ENCODE data around the gene NELL2. TPM values are rescaled to one million over a fixed set of nuclear protein-coding genes. Genes with fewer than 3 reads are reported as not detected.

The NELL2 gene
- total and polyA plus RNA-seq, 11 donors, result 0.04 to 1.8 (median 0.77) TPM; not detected in 3

- H3K27me3 ChIP-seq, result no peaks in the 10 kb centered on the region
- DNase-seq, result no peak
- no peaks in the 10 kb centered on the region for H3K4me1 ChIP-seq
- intact Hi-C loops (cut with DNase I), result no loop called here
- no peak overlapping the region for H3K27ac ChIP-seq
- TF ChIP-seq POLR2A (IDR thresholded peaks at IDR 0.05), result no peak
- no peak for TF ChIP-seq CTCF (IDR thresholded peaks at IDR 0.05)
- H3K9me3 ChIP-seq, result no peaks in the 10 kb centered on the region
- H3K4me3 ChIP-seq, result no peak overlapping the region
- H3K36me3 ChIP-seq, result no peaks in the 10 kb centered on the region
- no peak for ATAC-seq
Measured at GRCh38 chr12:44555454-44555853, 320.7 kb downstream of the NELL2 start.

- no peak for ATAC-seq
- Histone ChIP-seq H3K27me3 (no peaks in the 10 kb centered on the region), H3K36me3 (no peaks in the 10 kb centered on the region), H3K4me1 (no peaks in the 10 kb centered on the region), H3K4me3 (no peak overlapping the region), H3K9me3 (no peaks in the 10 kb centered on the region), H3K27ac (no peak overlapping the region)
- intact Hi-C loops (cut with DNase I), result no loop called here
- TF ChIP-seq CTCF (IDR thresholded peaks at IDR 0.05) (no peak), POLR2A (IDR thresholded peaks at IDR 0.05) (no peak)
- WGBS, 4 donors, result 64 to 80% (median 71%) methylated on average over 2 of the region's 2 CpGs
- no peak for DNase-seq
Measured at GRCh38 chr12:44551631-44552030, 324.5 kb downstream of the NELL2 start.

- no peaks in the 10 kb centered on the region for H3K4me1 ChIP-seq
- no peaks in the 10 kb centered on the region for H3K36me3 ChIP-seq
- intact Hi-C loops (cut with DNase I), result no loop called here
- no peak overlapping the region for H3K4me3 ChIP-seq
- no peaks in the 10 kb centered on the region for H3K27me3 ChIP-seq
- DNase-seq (no peak), ATAC-seq (no peak)
- TF ChIP-seq POLR2A (IDR thresholded peaks at IDR 0.05) (no peak), CTCF (IDR thresholded peaks at IDR 0.05) (no peak)
- WGBS, 4 donors, result 89 to 94% (median 91%) methylated on average over 5 of the region's 5 CpGs
- H3K9me3 ChIP-seq, result no peaks in the 10 kb centered on the region
- H3K27ac ChIP-seq, result no peak overlapping the region
Measured at GRCh38 chr12:44550377-44550776, 325.7 kb downstream of the NELL2 start.

DNA sequence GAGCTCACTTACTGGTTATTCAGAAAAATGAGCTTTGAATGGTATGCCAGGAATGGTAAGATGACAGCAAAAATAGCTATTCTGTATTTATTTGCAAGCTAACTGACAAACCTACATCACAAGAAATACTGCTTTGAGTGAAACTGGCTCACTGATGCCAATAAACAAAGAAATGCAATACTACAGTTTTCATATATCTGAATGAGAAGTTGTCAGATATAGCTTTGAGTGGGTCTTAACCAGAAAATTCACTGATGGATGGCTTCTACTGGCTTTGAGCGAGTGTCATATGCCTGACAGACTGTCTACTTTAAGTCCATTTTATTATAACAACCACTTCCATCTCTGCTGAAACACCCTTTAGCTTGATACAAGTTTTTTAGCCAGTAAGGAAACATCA is 330.1 kb downstream of the NELL2 start:
- intact Hi-C loops (cut with DNase I), result no loop called here
- WGBS, 4 donors, result 75 to 86% (median 81%) methylated on average over 1 of the region's 1 CpG
- DNase-seq, result no peak
- no peak for ATAC-seq
- H3K4me1 ChIP-seq, result no peaks in the 10 kb centered on the region
- no peak overlapping the region for H3K4me3 ChIP-seq
- no peaks in the 10 kb centered on the region for H3K36me3 ChIP-seq
- no peak for TF ChIP-seq CTCF (IDR thresholded peaks at IDR 0.05)
- no peak for TF ChIP-seq POLR2A (IDR thresholded peaks at IDR 0.05)
- no peak overlapping the region for H3K27ac ChIP-seq
- no peaks in the 10 kb centered on the region for H3K27me3 ChIP-seq
- H3K9me3 ChIP-seq, result no peaks in the 10 kb centered on the region
